ENCODE results near the gene SPACA6. TPM values are rescaled to one million over a fixed set of nuclear protein-coding genes. Genes with fewer than 3 reads are reported as not detected.

Gene SPACA6
- total and polyA plus RNA-seq, 2 donors from 2014 or later = 18.9 to 25.4 TPM

DNA sequence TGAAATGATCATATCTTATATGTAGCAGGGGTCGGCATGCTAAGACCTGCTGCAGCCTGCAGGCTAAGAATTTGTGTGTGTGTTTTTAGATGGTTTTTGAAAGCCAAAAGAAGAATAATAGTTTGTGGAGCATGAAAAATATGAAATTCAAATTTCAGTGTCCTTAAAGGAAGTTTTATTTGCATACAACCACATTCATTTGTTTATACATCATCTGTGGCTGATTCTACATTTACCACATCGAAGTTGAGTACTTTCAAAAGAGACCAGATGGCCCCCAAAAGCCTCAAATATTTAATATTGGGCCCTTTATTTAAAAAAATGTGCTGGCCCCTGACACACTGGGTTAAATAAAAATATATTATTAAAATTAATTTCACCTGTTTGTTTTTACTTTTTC, 29.4 kb downstream of the SPACA6 start:
- TF ChIP-seq, protein P1, sequence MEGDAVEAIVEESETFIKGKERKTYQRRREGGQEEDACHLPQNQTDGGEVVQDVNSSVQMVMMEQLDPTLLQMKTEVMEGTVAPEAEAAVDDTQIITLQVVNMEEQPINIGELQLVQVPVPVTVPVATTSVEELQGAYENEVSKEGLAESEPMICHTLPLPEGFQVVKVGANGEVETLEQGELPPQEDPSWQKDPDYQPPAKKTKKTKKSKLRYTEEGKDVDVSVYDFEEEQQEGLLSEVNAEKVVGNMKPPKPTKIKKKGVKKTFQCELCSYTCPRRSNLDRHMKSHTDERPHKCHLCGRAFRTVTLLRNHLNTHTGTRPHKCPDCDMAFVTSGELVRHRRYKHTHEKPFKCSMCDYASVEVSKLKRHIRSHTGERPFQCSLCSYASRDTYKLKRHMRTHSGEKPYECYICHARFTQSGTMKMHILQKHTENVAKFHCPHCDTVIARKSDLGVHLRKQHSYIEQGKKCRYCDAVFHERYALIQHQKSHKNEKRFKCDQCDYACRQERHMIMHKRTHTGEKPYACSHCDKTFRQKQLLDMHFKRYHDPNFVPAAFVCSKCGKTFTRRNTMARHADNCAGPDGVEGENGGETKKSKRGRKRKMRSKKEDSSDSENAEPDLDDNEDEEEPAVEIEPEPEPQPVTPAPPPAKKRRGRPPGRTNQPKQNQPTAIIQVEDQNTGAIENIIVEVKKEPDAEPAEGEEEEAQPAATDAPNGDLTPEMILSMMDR (IDR thresholded peaks at IDR 0.05; ENCODE audit: borderline replicate concordance, extremely low read depth, insufficient read depth) = no peak
- H3K4me3 ChIP-seq (ENCODE audit: low read length in 3 of 3) = no peak overlapping the region
- no peak for FAIRE-seq
- no peak overlapping the region for H3K27ac ChIP-seq (ENCODE audit: low read depth in 2 of 2, low read length in 2 of 2)
- H3K27me3 ChIP-seq (ENCODE audit: control insufficient read depth, insufficient read depth, low read length) = peaks cover 17% of the 10 kb centered on the region
- no peak for DNase-seq
- no peaks in the 10 kb centered on the region for H3K36me3 ChIP-seq (ENCODE audit: control insufficient read depth in 2 of 3, insufficient read depth in 3 of 3, low read length in 3 of 3)
- H3K4me1 ChIP-seq (ENCODE audit: control insufficient read depth in 2 of 3, insufficient read depth in 2 of 3, low read depth in 1 of 3, low read length in 3 of 3) = peaks cover 0 to 3% (median 0%) of the 10 kb centered on the region in 3 donors
- intact Hi-C loops (cut with DNase I) = no loop called here
- no peak overlapping the region for H3K9ac ChIP-seq (ENCODE audit: low read length in 3 of 3)
- no peaks in the 10 kb centered on the region for H3K9me3 ChIP-seq (ENCODE audit: control insufficient read depth in 2 of 3, insufficient read depth in 1 of 3, low read length in 3 of 3)

DNA sequence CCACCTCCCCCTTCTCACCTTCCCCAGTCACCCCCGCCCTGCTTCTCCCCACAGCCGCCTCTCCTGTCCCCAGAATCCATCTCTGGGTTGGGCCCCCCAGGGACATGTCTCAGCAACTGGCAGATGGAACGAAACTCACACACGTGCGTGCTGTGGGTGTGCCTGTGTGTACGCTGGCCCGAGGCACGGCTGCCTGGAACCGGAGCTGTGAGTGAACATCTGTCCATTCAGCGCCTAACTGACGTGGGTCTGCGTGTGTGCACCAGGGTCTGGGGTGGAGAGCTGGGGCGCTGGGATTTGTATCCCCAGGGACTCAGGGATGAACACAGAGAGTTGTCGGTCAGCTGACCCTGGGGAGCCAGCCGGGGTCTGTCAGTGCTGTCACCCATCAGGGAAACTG, 31.4 kb downstream of the SPACA6 start:
- FAIRE-seq (no peak), DNase-seq (no peak)
- H3K9me3 ChIP-seq (ENCODE audit: control insufficient read depth in 2 of 3, insufficient read depth in 1 of 3, low read length in 3 of 3) = no peaks in the 10 kb centered on the region
- no peak overlapping the region for H3K9ac ChIP-seq (ENCODE audit: low read length in 3 of 3)
- peaks cover 0 to under 1% (median 0%) of the 10 kb centered on the region in 3 donors for H3K4me1 ChIP-seq (ENCODE audit: control insufficient read depth in 2 of 3, insufficient read depth in 2 of 3, low read depth in 1 of 3, low read length in 3 of 3)
- no peak overlapping the region for H3K4me3 ChIP-seq (ENCODE audit: low read length in 3 of 3)
- peaks cover 9% of the 10 kb centered on the region for H3K27me3 ChIP-seq (ENCODE audit: control insufficient read depth, insufficient read depth, low read length)
- intact Hi-C loops (cut with DNase I) = no loop called here
- no peaks in the 10 kb centered on the region for H3K36me3 ChIP-seq (ENCODE audit: control insufficient read depth in 2 of 3, insufficient read depth in 3 of 3, low read length in 3 of 3)
- TF ChIP-seq, protein P1 (IDR thresholded peaks at IDR 0.05; ENCODE audit: borderline replicate concordance, extremely low read depth, insufficient read depth) = no peak
- H3K27ac ChIP-seq (ENCODE audit: low read depth in 2 of 2, low read length in 2 of 2) = no peak overlapping the region

DNA sequence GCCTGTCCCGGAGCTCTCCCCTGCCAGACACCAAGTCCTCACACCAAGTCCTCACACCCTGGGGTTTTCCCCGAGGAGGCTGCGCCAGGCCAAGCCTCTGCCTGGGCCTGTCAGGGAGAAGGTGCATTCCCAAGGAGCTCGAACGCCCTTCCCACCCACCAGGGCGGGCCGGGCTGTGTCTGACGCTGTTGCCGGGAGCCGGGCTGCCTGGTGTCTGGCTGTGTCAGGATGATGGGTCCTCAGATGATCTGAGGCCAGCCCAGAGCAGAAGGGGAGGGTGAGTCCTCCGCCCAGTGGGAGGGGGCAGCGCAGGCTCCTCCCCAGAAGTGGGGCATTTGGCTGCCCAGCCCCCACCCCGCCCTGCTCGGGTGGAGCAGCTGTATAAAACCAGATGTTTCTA, 32.9 kb downstream of the SPACA6 start:
- intact Hi-C loops (cut with DNase I) = no loop called here
- TF ChIP-seq, protein P1 (IDR thresholded peaks at IDR 0.05; ENCODE audit: borderline replicate concordance, extremely low read depth, insufficient read depth) = no peak
- FAIRE-seq (no peak), DNase-seq (no peak)
- Histone ChIP-seq H3K9me3 (ENCODE audit: control insufficient read depth in 2 of 3, insufficient read depth in 1 of 3, low read length in 3 of 3) (no peaks in the 10 kb centered on the region), H3K4me1 (ENCODE audit: control insufficient read depth in 2 of 3, insufficient read depth in 2 of 3, low read depth in 1 of 3, low read length in 3 of 3) (no peaks in the 10 kb centered on the region), H3K9ac (ENCODE audit: low read length in 3 of 3) (no peak overlapping the region), H3K36me3 (ENCODE audit: control insufficient read depth in 2 of 3, insufficient read depth in 3 of 3, low read length in 3 of 3) (no peaks in the 10 kb centered on the region), H3K27ac (ENCODE audit: low read depth in 2 of 2, low read length in 2 of 2) (no peak overlapping the region), H3K27me3 (ENCODE audit: control insufficient read depth, insufficient read depth, low read length) (peaks cover 7% of the 10 kb centered on the region), H3K4me3 (ENCODE audit: low read length in 3 of 3) (no peak overlapping the region)

DNA sequence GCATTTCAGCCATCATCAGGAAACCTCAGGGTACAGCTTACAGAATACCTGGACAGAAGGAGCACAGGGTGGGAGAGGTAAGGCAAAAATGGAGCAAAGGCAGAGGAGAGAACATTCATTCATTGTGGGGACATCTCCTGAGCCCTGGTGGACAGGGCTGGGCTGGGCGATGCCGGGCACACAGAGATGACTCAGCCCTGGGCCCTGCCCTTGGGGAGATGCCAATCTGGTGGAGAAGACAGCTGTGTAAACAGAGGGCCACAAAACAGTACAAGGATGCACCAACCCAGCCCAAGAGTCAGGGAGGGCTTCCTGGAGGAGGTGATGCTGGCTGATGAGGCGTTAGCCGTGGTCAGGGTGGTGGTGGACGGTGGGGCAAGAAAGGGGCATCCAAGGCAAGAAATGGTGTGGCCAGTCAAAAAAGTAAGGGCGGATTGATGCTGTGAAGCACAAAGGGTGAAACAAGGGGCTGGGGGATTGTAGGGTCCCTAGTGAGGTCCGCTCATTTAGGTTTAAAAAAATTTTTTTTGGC, 34.3 kb downstream of the SPACA6 start:
- no peak for DNase-seq
- TF ChIP-seq, protein P1 (IDR thresholded peaks at IDR 0.05; ENCODE audit: borderline replicate concordance, extremely low read depth, insufficient read depth) = no peak
- intact Hi-C loops (cut with DNase I) = no loop called here
- H3K27ac ChIP-seq (ENCODE audit: low read depth in 2 of 2, low read length in 2 of 2) = no peak overlapping the region
- H3K4me3 ChIP-seq (ENCODE audit: low read length in 3 of 3) = no peak overlapping the region
- H3K36me3 ChIP-seq (ENCODE audit: control insufficient read depth in 2 of 3, insufficient read depth in 3 of 3, low read length in 3 of 3) = no peaks in the 10 kb centered on the region
- peaks cover 7% of the 10 kb centered on the region for H3K27me3 ChIP-seq (ENCODE audit: control insufficient read depth, insufficient read depth, low read length)
- H3K9ac ChIP-seq (ENCODE audit: low read length in 3 of 3) = no peak overlapping the region
- FAIRE-seq = no peak
- no peaks in the 10 kb centered on the region for H3K4me1 ChIP-seq (ENCODE audit: control insufficient read depth in 2 of 3, insufficient read depth in 2 of 3, low read depth in 1 of 3, low read length in 3 of 3)
- H3K9me3 ChIP-seq (ENCODE audit: control insufficient read depth in 2 of 3, insufficient read depth in 1 of 3, low read length in 3 of 3) = no peaks in the 10 kb centered on the region

All from kidney (tissue), 14 donors.